CD4-positive, alpha-beta T cell (primary cell): ENCODE results near the gene PRICKLE2. TPM values are rescaled to one million over a fixed set of nuclear protein-coding genes. Genes with fewer than 3 reads are reported as not detected.

Source experiments
- ATAC-seq: fragments of 200-7000 bp; cut with Tn5 transposase; one replicate; pipeline ENCODE4 v1.10.0; 2022; ENCODE audit warnings: mild to moderate bottlenecking; ENCODE audit not compliant: poor library complexity
- CTCF ChIA-PET: fragments of 350-600 bp; sonication (Branson Sonifier 250); formaldehyde crosslinking; loops from one replicate; lab custom pipeline; 2021; ENCODE audit warnings: antibody characterized with exemption, inconsistent platforms; lab: Charles Lee
- POLR2A ChIA-PET: fragments of 350-600 bp; sonication (Branson Sonifier 250); formaldehyde crosslinking; loops from one replicate; lab custom pipeline; 2021; ENCODE audit warnings: antibody characterized with exemption, inconsistent platforms; lab: Charles Lee
- DNase-seq, 14 experiments: peaks; one replicate each; pipeline ENCODE4 v3.0.0-alpha.2; 2013 to 2020; ENCODE audit warnings: mixed read lengths in 2 of 14
- H3K27ac ChIP-seq, 2 donors: one replicate each; pipeline versions ENCODE4 v1.5.1 to v1.7.0; 2013; ENCODE audit warnings: low read length in 2 of 2, low read depth in 1 of 2, mild to moderate bottlenecking in 1 of 2
- H3K27me3 ChIP-seq, 2 experiments: 1 replicate in 1 of 2; 2 replicates in 1 of 2; pipeline versions ENCODE4 v1.6.1 to v1.7.0; 2013; ENCODE audit warnings: low read length in 2 of 2, control low read depth in 1 of 2, mild to moderate bottlenecking in 1 of 2, moderate library complexity in 1 of 2; ENCODE audit not compliant: insufficient read depth in 2 of 2, control insufficient read depth in 1 of 2
- H3K36me3 ChIP-seq: one replicate; pipeline ENCODE4 v1.6.1; 2013; ENCODE audit warnings: low read length, control low read depth; ENCODE audit not compliant: insufficient read depth
- H3K4me1 ChIP-seq: one replicate; pipeline ENCODE4 v1.6.1; 2013; ENCODE audit warnings: low read length, control low read depth; ENCODE audit not compliant: insufficient read depth
- H3K4me3 ChIP-seq: one replicate; pipeline ENCODE4 v1.5.1; 2013; ENCODE audit warnings: mild to moderate bottlenecking, low read length, moderate library complexity
- H3K9me3 ChIP-seq, 2 experiments: 1 replicate in 1 of 2; 2 replicates in 1 of 2; pipeline versions ENCODE4 v1.6.1 to v1.7.0; 2013; ENCODE audit warnings: low read length in 2 of 2, mild to moderate bottlenecking in 2 of 2, control low read depth in 1 of 2, moderate library complexity in 1 of 2; ENCODE audit not compliant: control insufficient read depth in 1 of 2, insufficient read depth in 1 of 2
- H3K27ac Mint-ChIP-seq: one replicate; pipeline ENCODE4 v1.8.0; 2020; ENCODE audit warnings: mixed read lengths
- H3K27me3 Mint-ChIP-seq: one replicate; pipeline ENCODE4 v1.8.0; 2021; ENCODE audit warnings: mixed read lengths
- H3K36me3 Mint-ChIP-seq: one replicate; pipeline ENCODE4 v1.8.0; 2021; ENCODE audit warnings: low read depth, mixed read lengths
- H3K4me1 Mint-ChIP-seq: one replicate; pipeline ENCODE4 v1.8.0; 2021; ENCODE audit warnings: low read depth, mixed read lengths
- H3K4me3 Mint-ChIP-seq: one replicate; pipeline ENCODE4 v1.8.0; 2020; ENCODE audit warnings: mild to moderate bottlenecking, mixed read lengths
- H3K9me3 Mint-ChIP-seq: one replicate; pipeline ENCODE4 v1.8.0; 2020; ENCODE audit warnings: mixed read lengths
- CTCF ChIP-seq: fragments of 200-600 bp; IDR thresholded peaks from one replicate; pipeline ENCODE4 v1.8.0; 2022; ENCODE audit warnings: antibody characterized with exemption, mild to moderate bottlenecking
- intact Hi-C, 2 experiments: fragments of 100-400 bp; cut with DNase I in 1 of 2; cut with micrococcal nuclease in 1 of 2; formaldehyde crosslinking; loops; one replicate each; pipeline versions ENCODE4 v1.15.1 to v1.9.0; 2023 to 2025; cut with DNase I, micrococcal nuclease
- total RNA-seq, 174 experiments: library from RNA in 2 of 174; stranded (reverse) in 2 of 174; gene quantifications; one replicate each; pipeline ENCODE4 v1.2.3 and lab custom pipeline; 2021 to 2026

Gene PRICKLE2
- total RNA-seq, 2 experiments from 2014 or later: not detected

GRCh38 chr3:64134882-64135281 lies 90.4 kb downstream of the PRICKLE2 start:
- Mint-ChIP-seq H3K27ac (no peak overlapping the region), H3K4me3 (no peak overlapping the region), H3K9me3 (no peaks in the 10 kb centered on the region), H3K27me3 (peaks cover 13% of the 10 kb centered on the region), H3K4me1 (no peaks in the 10 kb centered on the region), H3K36me3 (no peaks in the 10 kb centered on the region)
- Histone ChIP-seq H3K27ac (no peak overlapping the region), H3K36me3 (no peaks in the 10 kb centered on the region), H3K4me1 (no peaks in the 10 kb centered on the region), H3K27me3 (no peaks in the 10 kb centered on the region), H3K9me3 (no peaks in the 10 kb centered on the region), H3K4me3 (no peak overlapping the region)
- POLR2A ChIA-PET: no interaction called here
- ATAC-seq (no peak), DNase-seq (no peak)
- intact Hi-C loops: no loop called here
- TF ChIP-seq CTCF: no peak
- CTCF ChIA-PET: no interaction called here

- Histone ChIP-seq H3K27me3 (no peaks in the 10 kb centered on the region), H3K4me1 (no peaks in the 10 kb centered on the region), H3K9me3 (no peaks in the 10 kb centered on the region), H3K27ac (no peak overlapping the region), H3K36me3 (no peaks in the 10 kb centered on the region), H3K4me3 (no peak overlapping the region)
- no peak for DNase-seq
- Mint-ChIP-seq H3K27ac (no peak overlapping the region), H3K36me3 (no peaks in the 10 kb centered on the region), H3K4me3 (no peak overlapping the region), H3K9me3 (no peaks in the 10 kb centered on the region), H3K27me3 (peaks cover 13% of the 10 kb centered on the region), H3K4me1 (no peaks in the 10 kb centered on the region)
- POLR2A ChIA-PET: no interaction called here
- TF ChIP-seq CTCF: no peak
- no peak for ATAC-seq
- CTCF ChIA-PET: no interaction called here
- intact Hi-C loops: no loop called here
Measured at GRCh38 chr3:64133987-64134386, 91.3 kb downstream of the PRICKLE2 start.

DNA sequence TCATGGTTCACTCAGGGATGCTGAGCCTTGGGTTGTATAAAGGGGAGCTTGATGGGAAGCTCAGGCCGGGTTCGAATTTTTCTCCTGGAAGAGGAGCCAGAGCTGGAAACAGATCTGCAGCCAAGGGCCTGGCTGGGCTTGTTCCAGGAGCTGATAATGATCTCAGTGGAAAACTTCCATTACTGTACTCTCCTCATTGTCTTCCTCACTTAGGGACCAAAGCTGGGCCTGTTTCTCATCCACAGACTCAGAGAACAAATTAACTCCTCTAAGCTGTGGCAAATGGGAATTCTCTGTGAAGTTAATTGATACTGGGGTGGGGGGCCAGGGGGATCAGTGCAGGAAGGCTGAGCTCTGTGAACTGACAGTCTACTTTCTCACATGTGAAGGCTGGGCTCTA lies 92.0 kb downstream of the PRICKLE2 start:
- Mint-ChIP-seq H3K4me1 (no peaks in the 10 kb centered on the region), H3K36me3 (no peaks in the 10 kb centered on the region), H3K27ac (no peak overlapping the region), H3K4me3 (no peak overlapping the region), H3K27me3 (peaks cover 13% of the 10 kb centered on the region), H3K9me3 (no peaks in the 10 kb centered on the region)
- no peak overlapping the region for H3K27ac ChIP-seq
- no peaks in the 10 kb centered on the region for H3K36me3 ChIP-seq
- no peak overlapping the region for H3K4me3 ChIP-seq
- DNase-seq (no peak), ATAC-seq (no peak)
- ChIA-PET CTCF (no interaction called here), POLR2A (no interaction called here)
- H3K4me1 ChIP-seq: no peaks in the 10 kb centered on the region
- H3K9me3 ChIP-seq: no peaks in the 10 kb centered on the region
- no peak for TF ChIP-seq CTCF
- no peaks in the 10 kb centered on the region for H3K27me3 ChIP-seq
- intact Hi-C loops: no loop called here
